HEK293 (cell line): ENCODE data around the gene LRP1-AS.

ENCODE experiments used
- CTCF ChIA-PET: fragments of 350-600 bp; formaldehyde crosslinking; extraction: SDS; loops from one replicate; lab custom pipeline; 2021; ENCODE audit warnings: antibody characterized with exemption; lab: Yijun Ruan, JAX
- POLR2A ChIA-PET: fragments of 300-600 bp; formaldehyde crosslinking; extraction: SDS; loops from one replicate; lab custom pipeline; 2020; ENCODE audit warnings: antibody characterized with exemption, inconsistent platforms; lab: Yijun Ruan, JAX
- H3K27ac ChIP-seq: fragments of 200-500 bp; sonication (Bioruptor generic); 2 replicates; pipeline ENCODE4 v1.5.1; 2014; ENCODE audit warnings: low read depth, low read length, control low read depth, inconsistent platforms; ENCODE audit errors: extremely low read depth
- H3K36me3 ChIP-seq, 2 experiments: fragments of 200-500 bp in 1 of 2; sonication (Bioruptor generic) in 1 of 2; 1 replicate in 1 of 2; 2 replicates in 1 of 2; pipeline ENCODE4 v1.5.1; 2014 to 2017; ENCODE audit warnings: inconsistent platforms in 2 of 2, low read length in 2 of 2; ENCODE audit not compliant: control insufficient read depth in 2 of 2, insufficient read depth in 1 of 2
- H3K4me1 ChIP-seq: fragments of 200-500 bp; sonication (Bioruptor generic); 2 replicates; pipeline ENCODE4 v1.5.1; 2014; ENCODE audit warnings: mild to moderate bottlenecking, low read length, inconsistent platforms; ENCODE audit not compliant: control insufficient read depth, insufficient read depth
- H3K4me3 ChIP-seq: 2 replicates; pipeline ENCODE4 v1.5.1; 2011; ENCODE audit warnings: low read depth, mild to moderate bottlenecking, control low read depth, low read length, moderate library complexity
- H3K9me3 ChIP-seq: fragments of 200-500 bp; sonication (Bioruptor generic); 2 replicates; pipeline ENCODE4 v1.5.1; 2014; ENCODE audit warnings: low read depth, low read length, inconsistent platforms; ENCODE audit not compliant: control insufficient read depth, insufficient read depth
- AEBP2 ChIP-seq: fragments of 450-650 bp; formaldehyde crosslinking; IDR thresholded peaks from 2 replicates; pipeline ENCODE4 v1.5.1; 2016; ENCODE audit warnings: missing biosample characterization, missing genetic modification characterization, borderline replicate concordance
- GLI4 ChIP-seq: fragments of 450-650 bp; formaldehyde crosslinking; IDR thresholded peaks from 2 replicates; pipeline ENCODE4 v1.5.1; 2016; ENCODE audit warnings: missing biosample characterization, missing genetic modification characterization
- GLIS2 ChIP-seq: fragments of 450-650 bp; formaldehyde crosslinking; IDR thresholded peaks from 2 replicates; pipeline ENCODE4 v1.5.1; 2016; ENCODE audit warnings: missing biosample characterization, missing genetic modification characterization
- HOXC10 ChIP-seq: sonication (generic); formaldehyde crosslinking; IDR thresholded peaks from 2 replicates; pipeline ENCODE4 v1.8.1; 2023; ENCODE audit warnings: mild to moderate bottlenecking, missing genetic modification reagents
- KLF1 ChIP-seq: fragments of 450-650 bp; formaldehyde crosslinking; IDR thresholded peaks from 2 replicates; pipeline ENCODE4 v1.5.1; 2016; ENCODE audit warnings: missing biosample characterization, missing genetic modification characterization
- KLF16 ChIP-seq: fragments of 450-650 bp; formaldehyde crosslinking; IDR thresholded peaks from 2 replicates; pipeline ENCODE4 v1.5.1; 2017; ENCODE audit warnings: missing biosample characterization, missing genetic modification characterization
- KLF9 ChIP-seq: fragments of 450-650 bp; formaldehyde crosslinking; IDR thresholded peaks from 2 replicates; pipeline ENCODE4 v1.5.1; 2016; ENCODE audit warnings: missing biosample characterization, missing genetic modification characterization, low read depth
- OVOL3 ChIP-seq: fragments of 450-650 bp; formaldehyde crosslinking; IDR thresholded peaks from 2 replicates; pipeline ENCODE4 v1.5.1; 2016; ENCODE audit warnings: missing biosample characterization, missing genetic modification characterization
- SALL2 ChIP-seq: fragments of 450-650 bp; formaldehyde crosslinking; IDR thresholded peaks from 2 replicates; pipeline ENCODE4 v1.5.0; 2017; ENCODE audit warnings: missing biosample characterization, mild to moderate bottlenecking, missing genetic modification characterization, borderline replicate concordance
- ZBTB20 ChIP-seq: fragments of 450-650 bp; formaldehyde crosslinking; IDR thresholded peaks from 2 replicates; pipeline ENCODE4 v1.5.1; 2016; ENCODE audit warnings: missing biosample characterization, missing genetic modification characterization
- ZBTB49 ChIP-seq: fragments of 450-650 bp; formaldehyde crosslinking; IDR thresholded peaks from 2 replicates; pipeline ENCODE4 v1.5.1; 2016; ENCODE audit warnings: missing biosample characterization, missing genetic modification characterization, low read depth
- ZFP3 ChIP-seq: fragments of 450-650 bp; formaldehyde crosslinking; IDR thresholded peaks from 2 replicates; pipeline ENCODE4 v1.5.1; 2016; ENCODE audit warnings: low read depth, missing biosample characterization, missing genetic modification characterization
- ZFP37 ChIP-seq: fragments of 450-650 bp; formaldehyde crosslinking; IDR thresholded peaks from 2 replicates; pipeline ENCODE4 v1.5.1; 2016; ENCODE audit warnings: missing biosample characterization, missing genetic modification characterization
- ZNF155 ChIP-seq: fragments of 450-650 bp; formaldehyde crosslinking; IDR thresholded peaks from 2 replicates; pipeline ENCODE4 v1.5.1; 2016; ENCODE audit warnings: missing biosample characterization, missing genetic modification characterization
- ZNF184 ChIP-seq: fragments of 450-650 bp; IDR thresholded peaks from 2 replicates; pipeline ENCODE4 v1.5.1; 2018; ENCODE audit warnings: missing biosample characterization, mild to moderate bottlenecking, missing genetic modification characterization
- ZNF2 ChIP-seq: fragments of 450-650 bp; formaldehyde crosslinking; IDR thresholded peaks from 2 replicates; pipeline ENCODE4 v1.5.1; 2016; ENCODE audit warnings: missing biosample characterization, missing genetic modification characterization
- ZNF302 ChIP-seq: fragments of 450-650 bp; formaldehyde crosslinking; IDR thresholded peaks from 2 replicates; pipeline ENCODE4 v1.5.1; 2016; ENCODE audit warnings: missing biosample characterization, missing genetic modification characterization, low read depth
- ZNF362 ChIP-seq: fragments of 450-650 bp; formaldehyde crosslinking; IDR thresholded peaks from 2 replicates; pipeline ENCODE4 v1.5.1; 2016; ENCODE audit warnings: missing biosample characterization, missing genetic modification characterization
- ZNF510 ChIP-seq: fragments of 450-650 bp; formaldehyde crosslinking; IDR thresholded peaks from 2 replicates; pipeline ENCODE4 v1.5.1; 2018; ENCODE audit warnings: mild to moderate bottlenecking, missing genetic modification characterization, missing biosample characterization; ENCODE audit not compliant: insufficient replicate concordance
- ZNF529 ChIP-seq: fragments of 450-650 bp; formaldehyde crosslinking; IDR thresholded peaks from 2 replicates; pipeline ENCODE4 v1.5.1; 2017; ENCODE audit warnings: missing genetic modification characterization, missing biosample characterization; ENCODE audit not compliant: insufficient replicate concordance
- ZNF548 ChIP-seq: fragments of 450-650 bp; formaldehyde crosslinking; IDR thresholded peaks from 2 replicates; pipeline ENCODE4 v1.5.1; 2016; ENCODE audit warnings: missing biosample characterization, missing genetic modification characterization
- ZNF580 ChIP-seq: fragments of 450-650 bp; formaldehyde crosslinking; IDR thresholded peaks from 2 replicates; pipeline ENCODE4 v1.5.1; 2016; ENCODE audit warnings: missing biosample characterization, missing genetic modification characterization
- ZNF585B ChIP-seq: fragments of 450-650 bp; formaldehyde crosslinking; IDR thresholded peaks from 2 replicates; pipeline ENCODE4 v1.5.1; 2016; ENCODE audit warnings: missing biosample characterization, missing genetic modification characterization
- ZNF596 ChIP-seq: fragments of 450-650 bp; IDR thresholded peaks from 2 replicates; pipeline ENCODE4 v1.5.0; 2018; ENCODE audit warnings: missing biosample characterization, mild to moderate bottlenecking, missing genetic modification characterization, moderate library complexity
- ZNF621 ChIP-seq: fragments of 450-650 bp; formaldehyde crosslinking; IDR thresholded peaks from 2 replicates; pipeline ENCODE4 v1.5.1; 2017; ENCODE audit warnings: missing biosample characterization, missing genetic modification characterization
- ZNF830 ChIP-seq: fragments of 450-650 bp; IDR thresholded peaks from 2 replicates; pipeline ENCODE4 v1.5.0; 2018; ENCODE audit warnings: missing biosample characterization, missing genetic modification characterization, low read depth, mild to moderate bottlenecking, moderate library complexity

Gene LRP1-AS

DNA sequence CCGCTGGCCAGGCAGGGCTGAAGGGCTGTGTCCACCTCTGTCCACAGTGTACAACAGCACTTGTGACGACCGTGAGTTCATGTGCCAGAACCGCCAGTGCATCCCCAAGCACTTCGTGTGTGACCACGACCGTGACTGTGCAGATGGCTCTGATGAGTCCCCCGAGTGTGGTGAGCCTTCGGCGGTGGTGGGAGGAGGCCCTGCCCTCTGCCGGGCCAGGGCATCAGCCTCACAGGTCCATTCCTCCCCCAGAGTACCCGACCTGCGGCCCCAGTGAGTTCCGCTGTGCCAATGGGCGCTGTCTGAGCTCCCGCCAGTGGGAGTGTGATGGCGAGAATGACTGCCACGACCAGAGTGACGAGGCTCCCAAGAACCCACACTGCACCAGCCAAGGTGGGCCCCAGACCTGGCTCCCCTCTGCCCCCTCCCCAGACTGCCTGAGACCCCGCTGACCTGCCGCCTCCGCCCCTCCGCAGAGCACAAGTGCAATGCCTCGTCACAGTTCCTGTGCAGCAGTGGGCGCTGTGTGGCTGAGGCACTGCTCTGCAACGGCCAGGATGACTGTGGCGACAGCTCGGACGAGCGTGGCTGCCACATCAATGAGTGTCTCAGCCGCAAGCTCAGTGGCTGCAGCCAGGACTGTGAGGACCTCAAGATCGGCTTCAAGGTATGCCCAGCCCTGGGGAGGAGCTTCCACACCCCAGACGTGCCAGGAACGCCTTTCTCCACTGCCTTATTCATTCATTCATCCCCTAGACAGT, 48.4 kb upstream of the LRP1-AS start:
- TF ChIP-seq KLF1 (tag by site-specific recombination) = peak; percentile 29; the same call in 1 of the 2 replicates
- TF ChIP-seq ZNF580 (tag by site-specific recombination) = no peak
- POLR2A ChIA-PET = no interaction called here
- CTCF ChIA-PET = interaction anchor here (0.6 to 1.5 kb wide), 3 partner anchors 9 to 47 kb away, joined by 3 to 5 read pairs (median 3); no protein-coding TSS in a partner anchor
- H3K4me1 ChIP-seq = no peaks in the 10 kb centered on the region
- no peaks in the 10 kb centered on the region for H3K9me3 ChIP-seq
- peaks cover 9 to 99% of the 10 kb centered on the region in 2 experiments; a peak in 2 of 3 replicates for H3K36me3 ChIP-seq
- H3K27ac ChIP-seq = no peak overlapping the region
- H3K4me3 ChIP-seq = no peak overlapping the region

- no peak overlapping the region for H3K27ac ChIP-seq
- TF ChIP-seq ZNF510 (tag by site-specific recombination) (no peak), ZNF362 (tag by site-specific recombination) (no peak), ZNF529 (tag by site-specific recombination) (no peak), OVOL3 (no peak), ZBTB20 (tag by site-specific recombination) (no peak), ZNF585B (tag by site-specific recombination) (no peak), AEBP2 (tag by site-specific recombination) (no peak), ZNF302 (tag by site-specific recombination) (no peak), ZNF621 (tag by site-specific recombination) (no peak), ZNF155 (tag by site-specific recombination) (no peak), ZNF830 (tag by site-specific recombination) (no peak), GLI4 (no peak), HOXC10 (no peak), GLIS2 (no peak), ZFP37 (tag by site-specific recombination) (no peak), ZNF2 (tag by site-specific recombination) (no peak), KLF9 (tag by site-specific recombination) (no peak)
- H3K4me1 ChIP-seq = no peaks in the 10 kb centered on the region
- ChIA-PET POLR2A (no interaction called here), CTCF (interaction anchor here (0.7 kb wide), 2 partner anchors 19 kb away, joined by 3 to 4 read pairs; no protein-coding TSS in a partner anchor)
- peaks cover 9 to 100% of the 10 kb centered on the region in 2 experiments; a peak in 2 of 3 replicates for H3K36me3 ChIP-seq
- H3K9me3 ChIP-seq = no peaks in the 10 kb centered on the region
- no peak overlapping the region for H3K4me3 ChIP-seq
Measured at GRCh38 chr12:57195186-57195585, 47.8 kb upstream of the LRP1-AS start.

DNA sequence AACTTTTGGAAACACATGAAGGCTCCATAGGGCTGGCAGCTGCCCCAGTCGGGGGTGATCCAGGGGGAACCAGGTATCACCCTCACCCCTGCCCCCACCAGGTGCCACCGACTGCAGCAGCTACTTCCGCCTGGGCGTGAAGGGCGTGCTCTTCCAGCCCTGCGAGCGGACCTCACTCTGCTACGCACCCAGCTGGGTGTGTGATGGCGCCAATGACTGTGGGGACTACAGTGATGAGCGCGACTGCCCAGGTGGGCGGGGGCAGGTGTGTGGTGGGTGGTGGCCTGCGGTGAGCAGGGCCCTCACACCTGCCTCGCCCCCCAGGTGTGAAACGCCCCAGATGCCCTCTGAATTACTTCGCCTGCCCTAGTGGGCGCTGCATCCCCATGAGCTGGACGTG, 46.8 kb upstream of the LRP1-AS start:
- POLR2A ChIA-PET = interaction anchor here (1.2 kb wide), 1 partner anchor 47 kb away, joined by 3 read pairs; no protein-coding TSS in a partner anchor
- no peak for TF ChIP-seq KLF16
- TF ChIP-seq ZFP3 (tag by site-specific recombination) = no peak
- no peak for TF ChIP-seq SALL2 (tag by site-specific recombination)
- TF ChIP-seq ZNF184 (tag by site-specific recombination) = no peak
- peak; percentile 21; the same call in 1 of the 2 replicates for TF ChIP-seq KLF1 (tag by site-specific recombination)
- TF ChIP-seq ZNF548 = no peak
- no peak for TF ChIP-seq ZNF596
- TF ChIP-seq ZBTB49 = no peak

More for the DNA sequence above, 46.8 kb upstream of the LRP1-AS start:
- CTCF ChIA-PET = interaction anchor here (0.7 to 1.5 kb wide), 4 partner anchors 20 to 70 kb away, joined by 3 to 6 read pairs (median 4); no protein-coding TSS in a partner anchor
- Histone ChIP-seq H3K4me1 (no peaks in the 10 kb centered on the region), H3K27ac (no peak overlapping the region), H3K4me3 (no peak overlapping the region), H3K9me3 (no peaks in the 10 kb centered on the region), H3K36me3 (peaks cover 9 to 100% of the 10 kb centered on the region in 2 experiments; a peak in 2 of 3 replicates)
